GM12878 (cell line): Measurements from ENCODE around the gene CDK16. TPM values are rescaled to one million over a fixed set of nuclear protein-coding genes. Genes with fewer than 3 reads are reported as not detected.

Experiments used
- ATAC-seq: fragments of 200-7000 bp; cut with Tn5 transposase; 3 replicates; pipeline ENCODE4 v1.9.1; 2020; ENCODE audit warnings: mild to moderate bottlenecking, moderate library complexity
- BruUV-seq: library from RNA; stranded (reverse); fragments of 400-500 nt; replicated peaks from 2 replicates; lab custom pipeline; 2021; lab: Mats Ljungman, UMichigan
- CTCF ChIA-PET: fragments of 300-600 bp; sonication (Branson Sonifier 250); formaldehyde crosslinking; extraction: SDS; loops from one replicate; lab custom pipeline; 2021; ENCODE audit warnings: inconsistent platforms; lab: Yijun Ruan, JAX
- POLR2A ChIA-PET: fragments of 350-600 bp; formaldehyde crosslinking; extraction: SDS; loops from one replicate; lab custom pipeline; 2021; ENCODE audit warnings: inconsistent platforms; lab: Charles Lee
- RAD21 ChIA-PET: fragments of 300-600 bp; sonication (Branson Sonifier 250); formaldehyde crosslinking; loops from one replicate; lab custom pipeline; 2023; ENCODE audit warnings: antibody characterized with exemption; ENCODE audit not compliant: unreplicated experiment; lab: Charles Lee
- SMC1A ChIA-PET: fragments of 300-600 bp; sonication (Branson Sonifier 250); formaldehyde crosslinking; loops from one replicate; lab custom pipeline; 2023; ENCODE audit not compliant: unreplicated experiment, uncharacterized antibody; lab: Charles Lee
- DNase-seq: peaks from one replicate; pipeline ENCODE4 v3.0.0-alpha.2; 2011; ENCODE audit warnings: low read depth, low spot score
- FAIRE-seq: peaks from 3 replicates; lab custom pipeline; 2011; peaks lifted over from hg19 to GRCh38; lab: Jason Lieb, UNC
- H2AFZ ChIP-seq: 2 replicates; pipeline ENCODE4 v1.6.0; 2011; ENCODE audit warnings: low read depth, low read length, control low read depth; ENCODE audit not compliant: control insufficient read depth
- H3K27ac ChIP-seq: 2 replicates; pipeline ENCODE4 v1.5.1; 2011; ENCODE audit warnings: control low read depth; ENCODE audit not compliant: control insufficient read depth, insufficient read depth
- H3K27me3 ChIP-seq, 2 experiments: replicated peaks in 1 of 2; 2 replicates each; pipeline versions ENCODE4 v1.6.0 to v1.6.1; 2011; ENCODE audit warnings: low read length in 1 of 2; ENCODE audit not compliant: control insufficient read depth in 2 of 2, insufficient read depth in 2 of 2
- H3K36me3 ChIP-seq, 2 experiments: 2 replicates each; pipeline ENCODE4 v1.5.1; 2011; ENCODE audit warnings: low read length in 1 of 2; ENCODE audit not compliant: control insufficient read depth in 2 of 2, insufficient read depth in 2 of 2
- H3K4me1 ChIP-seq: 2 replicates; pipeline ENCODE4 v1.6.1; 2011; ENCODE audit warnings: mild to moderate bottlenecking, low read length, moderate library complexity, mixed read lengths; ENCODE audit not compliant: control insufficient read depth, insufficient read depth
- H3K4me2 ChIP-seq: 2 replicates; pipeline ENCODE4 v1.6.0; 2011; ENCODE audit warnings: control low read depth; ENCODE audit not compliant: control insufficient read depth, insufficient read depth
- H3K4me3 ChIP-seq: fragments of 200-600 bp; sonication (generic); 2 replicates; pipeline ENCODE4 v1.5.1; 2016
- H3K79me2 ChIP-seq: 2 replicates; pipeline ENCODE4 v1.6.0; 2011; ENCODE audit warnings: low read length; ENCODE audit not compliant: control insufficient read depth, insufficient read depth
- H3K9ac ChIP-seq: 2 replicates; pipeline ENCODE4 v1.8.0; 2011; ENCODE audit warnings: low read length, control low read depth, mixed read lengths; ENCODE audit not compliant: control insufficient read depth, insufficient read depth
- H3K9me3 ChIP-seq: replicated peaks from 3 replicates; pipeline ENCODE4 v1.5.1; 2011; ENCODE audit warnings: mild to moderate bottlenecking, low read length; ENCODE audit not compliant: control insufficient read depth, insufficient read depth
- H4K20me1 ChIP-seq: 2 replicates; pipeline ENCODE4 v1.6.0; 2011; ENCODE audit not compliant: control insufficient read depth, insufficient read depth
- IRF4 ChIP-seq: IDR thresholded peaks from 2 replicates; pipeline ENCODE4 v1.6.1; 2011; ENCODE audit warnings: low read depth, low read length
- POLR2A ChIP-seq: IDR thresholded peaks from 2 replicates; pipeline ENCODE4 v1.6.1; 2011; ENCODE audit warnings: low read depth, mild to moderate bottlenecking, low read length
- POLR2AphosphoS5 ChIP-seq: IDR thresholded peaks from 2 replicates; pipeline ENCODE4 v1.6.1; 2011; ENCODE audit warnings: mild to moderate bottlenecking, low read length, inconsistent platforms
- RELA ChIP-seq: fragments of 450-650 bp; IDR thresholded peaks from 2 replicates; pipeline ENCODE4 v1.8.0; 2014; ENCODE audit warnings: borderline replicate concordance; ENCODE audit not compliant: partially characterized antibody
- WGBS: methylation state at CpG from one replicate; pipeline ENCODE4 v1.1.6; 2016; ENCODE audit warnings: low lambda C conversion rate; ENCODE audit not compliant: insufficient replicate concordance, insufficient coverage; ENCODE audit errors: missing lambda C conversion rate; 5-methylcytosine and 5-hydroxymethylcytosine counted together
- in situ Hi-C: fragments of 300-500 bp; cut with MboI; formaldehyde crosslinking; loops from 9 replicates; pipeline ENCODE4 v1.14.3; 2018; ENCODE audit warnings: mixed read lengths
- intact Hi-C: fragments of 100-400 bp; cut with micrococcal nuclease; formaldehyde crosslinking; loops from one replicate; pipeline ENCODE4 v1.14.2; 2022; ENCODE audit not compliant: unreplicated experiment
- polyA plus RNA-seq, 11 experiments: library from polyadenylated mRNA; depleted of rRNA in 4 of 11; unstranded in 6 of 11; stranded (reverse) in 5 of 11; fragments of >200 nt; fragmentation: Nextera tagmentation in 4 of 11; fragmentation: Illumina TruSeq in 1 of 11; extraction: Ambion mirVana in 4 of 11; extraction: Trizol in 1 of 11; gene quantifications; 1 replicate in 1 of 11; 2 replicates in 10 of 11; pipeline versions ENCODE4 v1.2.1 to v1.2.3, GENCODE V29; 2011 to 2016; ENCODE audit warnings: inconsistent platforms in 2 of 11, missing spikeins in 2 of 11, low read depth in 1 of 11
- total RNA-seq, 4 experiments: library from RNA; depleted of rRNA in 3 of 4; stranded (reverse); fragments of >200 nt in 3 of 4; fragmentation: Illumina TruSeq in 1 of 4; extraction: Trizol in 1 of 4; gene quantifications; 2 replicates each; pipeline versions ENCODE4 v1.2.1 to v1.2.3, GENCODE V29; 2013 to 2021

The CDK16 gene
- total and polyA plus RNA-seq, 10 of the 15 experiments (the other 5 are each of a cell fraction or from before 2014, with no cell fraction given) = 2.4 to 75.1 (median 48.2) TPM

GRCh38 chrX:47229427-47229826 lies 10.9 kb downstream of the CDK16 start:
- Histone ChIP-seq H3K9ac (no peak overlapping the region), H4K20me1 (no peaks in the 10 kb centered on the region), H3K4me1 (no peaks in the 10 kb centered on the region), H3K4me3 (no peak overlapping the region), H3K4me2 (no peak overlapping the region), H3K36me3 (peaks cover 17% of the 10 kb centered on the region in 2 experiments; a peak in 3 of 4 replicates), H3K27me3 (no peaks in the 10 kb centered on the region), H3K27ac (no peak overlapping the region), H2AFZ (no peak overlapping the region), H3K79me2 (peaks cover 8% of the 10 kb centered on the region), H3K9me3 (no peaks in the 10 kb centered on the region)
- in situ Hi-C loops (no loop called here), intact Hi-C loops (no loop called here)
- FAIRE-seq (no peak), DNase-seq (no peak), ATAC-seq (no peak)
- BruUV-seq = no TSS peak
- WGBS = 87% methylated on average over 6 of the region's 6 CpGs
- TF ChIP-seq RELA = no peak
- ChIA-PET RAD21 (no interaction called here), SMC1A (no interaction called here), CTCF (no interaction called here), POLR2A (no interaction called here)

GRCh38 chrX:47230136-47230868 lies 11.8 kb downstream of the CDK16 start:
- no peaks in the 10 kb centered on the region for H4K20me1 ChIP-seq
- SMC1A ChIA-PET = no interaction called here
- intact Hi-C loops = loop anchor here (5.0 kb wide), 1 partner anchor 132 kb away; no protein-coding TSS in a partner anchor
- no peak overlapping the region for H3K9ac ChIP-seq
- in situ Hi-C loops = no loop called here
- no peak overlapping the region for H2AFZ ChIP-seq
- FAIRE-seq (no peak), DNase-seq (no peak), ATAC-seq (no peak)
- RAD21 ChIA-PET = no interaction called here
- no peaks in the 10 kb centered on the region for H3K27me3 ChIP-seq
- CTCF ChIA-PET = interaction anchor here (0.6 kb wide), 1 partner anchor 132 kb away, joined by 3 read pairs; no protein-coding TSS in a partner anchor
- H3K79me2 ChIP-seq = peaks cover 10% of the 10 kb centered on the region
- TF ChIP-seq POLR2A = peak; percentile 16; the same call in 1 of the 2 replicates
- no peak for TF ChIP-seq IRF4
- TF ChIP-seq POLR2AphosphoS5 = peak; percentile 26; the same call in 1 of the 2 replicates
- 98% methylated on average over 5 of the region's 5 CpGs for WGBS
- no peaks in the 10 kb centered on the region for H3K4me1 ChIP-seq
- H3K4me2 ChIP-seq = no peak overlapping the region
- no peak overlapping the region for H3K4me3 ChIP-seq
- no peaks in the 10 kb centered on the region for H3K9me3 ChIP-seq
- H3K36me3 ChIP-seq = peaks cover 14 to 16% of the 10 kb centered on the region in 2 experiments; a peak in 3 of 4 replicates
- POLR2A ChIA-PET = no interaction called here
- BruUV-seq = no TSS peak
- H3K27ac ChIP-seq = no peak overlapping the region
